IMR-90 (cell line): Measurements from ENCODE around the gene METTL23. TPM values are rescaled to one million over a fixed set of nuclear protein-coding genes. Genes with fewer than 3 reads are reported as not detected.

ENCODE experiments used
- ATAC-seq: fragments of 200-7000 bp; cut with Tn5 transposase; 2 replicates; pipeline ENCODE4 v1.9.1; 2020; ENCODE audit warnings: low read depth, mild to moderate bottlenecking, moderate library complexity
- BruUV-seq: library from RNA; stranded (reverse); fragments of 400-500 nt; replicated peaks from 2 replicates; lab custom pipeline; 2021; lab: Mats Ljungman, UMichigan
- CTCF ChIA-PET: fragments of 300-600 bp; formaldehyde crosslinking; extraction: SDS; loops from one replicate; lab custom pipeline; 2021; ENCODE audit warnings: antibody characterized with exemption; lab: Yijun Ruan, JAX
- POLR2A ChIA-PET: fragments of 300-600 bp; sonication (Branson Sonifier 250); formaldehyde crosslinking; loops from one replicate; lab custom pipeline; 2022; ENCODE audit warnings: antibody characterized with exemption; ENCODE audit not compliant: unreplicated experiment; lab: Charles Lee
- DNase-seq: peaks from one replicate; pipeline ENCODE4 v3.0.0; 2013
- H2AFZ ChIP-seq: replicated peaks from 2 replicates; pipeline ENCODE3; 2013; ENCODE audit warnings: low read length, mild to moderate bottlenecking; ENCODE audit not compliant: poor library complexity
- H2AK5ac ChIP-seq: 2 replicates; pipeline ENCODE4 v1.6.1; 2013; ENCODE audit warnings: low read depth, low read length, inconsistent platforms
- H2AK9ac ChIP-seq: replicated peaks from 2 replicates; pipeline ENCODE3; 2013; ENCODE audit warnings: mild to moderate bottlenecking, low read depth, low read length, moderate library complexity; ENCODE audit not compliant: poor library complexity
- H2BK120ac ChIP-seq: 2 replicates; pipeline ENCODE4 v1.6.1; 2013; ENCODE audit warnings: low read depth, low read length, inconsistent platforms
- H2BK15ac ChIP-seq: 3 replicates; pipeline ENCODE4 v1.6.1; 2013; ENCODE audit warnings: low read depth, low read length, inconsistent platforms
- H2BK20ac ChIP-seq: 2 replicates; pipeline ENCODE4 v1.6.1; 2013; ENCODE audit warnings: low read depth, mild to moderate bottlenecking, inconsistent platforms, low read length, moderate library complexity
- H2BK5ac ChIP-seq: 2 replicates; pipeline ENCODE4 v1.6.1; 2013; ENCODE audit warnings: mild to moderate bottlenecking, low read depth, low read length, inconsistent platforms; ENCODE audit not compliant: poor library complexity, severe bottlenecking
- H3K14ac ChIP-seq: replicated peaks from 2 replicates; pipeline ENCODE4 v1.6.1; 2013; ENCODE audit warnings: low read depth, low read length, inconsistent platforms
- H3K18ac ChIP-seq: 2 replicates; pipeline ENCODE4 v1.6.1; 2013; ENCODE audit warnings: low read depth, low read length, control low read depth
- H3K23ac ChIP-seq: 2 replicates; pipeline ENCODE4 v1.6.1; 2013; ENCODE audit warnings: low read depth, low read length, inconsistent platforms
- H3K27ac ChIP-seq: 2 replicates; pipeline ENCODE4 v1.5.1; 2013; ENCODE audit warnings: mild to moderate bottlenecking, control low read depth, low read length; ENCODE audit not compliant: insufficient read depth
- H3K27me3 ChIP-seq: 2 replicates; pipeline ENCODE4 v1.6.1; 2013; ENCODE audit warnings: low read length; ENCODE audit not compliant: control insufficient read depth, insufficient read depth
- H3K36me3 ChIP-seq: 2 replicates; pipeline ENCODE4 v1.6.1; 2013; ENCODE audit warnings: low read length, mixed read lengths; ENCODE audit not compliant: control insufficient read depth, insufficient read depth
- H3K4ac ChIP-seq: 2 replicates; pipeline ENCODE4 v1.6.1; 2013; ENCODE audit warnings: low read depth, low read length, inconsistent platforms
- H3K4me1 ChIP-seq: 2 replicates; pipeline ENCODE4 v1.6.1; 2013; ENCODE audit warnings: low read length, mixed read lengths; ENCODE audit not compliant: control insufficient read depth, insufficient read depth
- H3K4me2 ChIP-seq: 2 replicates; pipeline ENCODE4 v1.6.1; 2013; ENCODE audit warnings: low read depth, mild to moderate bottlenecking, control low read depth, low read length, moderate library complexity
- H3K4me3 ChIP-seq: 2 replicates; pipeline ENCODE4 v1.5.1; 2013; ENCODE audit warnings: low read depth, mild to moderate bottlenecking, control low read depth, low read length, moderate library complexity; ENCODE audit not compliant: insufficient read depth
- H3K56ac ChIP-seq: 2 replicates; pipeline ENCODE4 v1.6.1; 2013; ENCODE audit warnings: low read length, inconsistent platforms; ENCODE audit not compliant: insufficient read depth; ENCODE audit errors: extremely low read depth
- H3K79me1 ChIP-seq, 2 experiments: 2 replicates each; pipeline ENCODE4 v1.6.1; 2013; ENCODE audit warnings: low read length in 2 of 2, inconsistent platforms in 1 of 2, low read depth in 1 of 2
- H3K9ac ChIP-seq: 2 replicates; pipeline ENCODE4 v1.6.1; 2013; ENCODE audit warnings: low read depth, low read length, control low read depth
- H3K9me1 ChIP-seq: 2 replicates; pipeline ENCODE4 v1.6.1; 2013; ENCODE audit warnings: low read length, inconsistent platforms; ENCODE audit not compliant: insufficient read depth
- H3K9me3 ChIP-seq: 2 replicates; pipeline ENCODE4 v1.6.1; 2013; ENCODE audit warnings: low read length; ENCODE audit not compliant: control insufficient read depth, insufficient read depth
- H4K20me1 ChIP-seq: 2 replicates; pipeline ENCODE4 v1.6.1; 2013; ENCODE audit warnings: low read length, inconsistent platforms; ENCODE audit not compliant: insufficient read depth
- H4K5ac ChIP-seq: 2 replicates; pipeline ENCODE4 v1.6.1; 2013; ENCODE audit warnings: mild to moderate bottlenecking, low read depth, low read length, control low read depth
- H4K8ac ChIP-seq, 2 experiments: 2 replicates each; pipeline ENCODE4 v1.6.1; 2013; ENCODE audit warnings: low read depth in 2 of 2, low read length in 2 of 2, control low read depth in 1 of 2, inconsistent platforms in 1 of 2
- H4K91ac ChIP-seq: 2 replicates; pipeline ENCODE4 v1.6.1; 2013; ENCODE audit warnings: low read depth, low read length, inconsistent platforms; ENCODE audit not compliant: insufficient read depth
- MAFK ChIP-seq: IDR thresholded peaks from 2 replicates; pipeline ENCODE4 v1.6.1; 2012; ENCODE audit warnings: low read depth, low read length, improper control_type of control experiment
- POLR2A ChIP-seq: IDR thresholded peaks from 2 replicates; pipeline ENCODE4 v1.6.1; 2012; ENCODE audit warnings: mild to moderate bottlenecking, low read depth, low read length
- WGBS, 2 experiments: methylation state at CpG; one replicate each; pipeline versions ENCODE4 v1.1.5 to v1.1.7; 2013; ENCODE audit warnings: missing lambda C conversion rate in 2 of 2; ENCODE audit not compliant: insufficient read length in 1 of 2; ENCODE audit errors: extremely low coverage in 2 of 2; 5-methylcytosine and 5-hydroxymethylcytosine counted together
- dilution Hi-C: fragments of 300-500 bp; cut with HindIII; formaldehyde crosslinking; loops from one replicate; pipeline ENCODE4 v1.14.3; 2018; ENCODE audit warnings: low sequenced_read_pairs; ENCODE audit not compliant: unreplicated experiment
- in situ Hi-C: fragments of 300-500 bp; cut with MboI; formaldehyde crosslinking; loops from 3 replicates; pipeline ENCODE4 v1.14.3; 2019; ENCODE audit warnings: low sequenced_read_pairs, inconsistent platforms, mixed read lengths
- intact Hi-C: fragments of 100-400 bp; cut with micrococcal nuclease; formaldehyde crosslinking; loops from 2 replicates; pipeline ENCODE4 v1.10.0; 2022
- polyA plus RNA-seq, 3 experiments: library from polyadenylated mRNA; depleted of rRNA; stranded (reverse); fragments of >200 nt; gene quantifications; 2 replicates each; pipeline ENCODE4 v1.2.3, GENCODE V29; 2012; ENCODE audit warnings: low replicate concordance in 1 of 3
- total RNA-seq: library from RNA; depleted of rRNA; stranded (reverse); fragments of >200 nt; gene quantifications from 2 replicates; pipeline ENCODE4 v1.2.3, GENCODE V29; 2012

The METTL23 gene
- total and polyA plus RNA-seq, 2 of the 4 experiments (the other 2 are of a cell fraction): 18.8 to 32.1 TPM

GRCh38 chr17:76714336-76714735, 12.3 kb upstream of the METTL23 start:
- no peak overlapping the region; the same call in 1 of the 2 replicates for H2AK5ac ChIP-seq
- no peak overlapping the region for H2BK15ac ChIP-seq
- no peak overlapping the region for H3K56ac ChIP-seq
- in situ Hi-C loops: no loop called here
- POLR2A ChIA-PET: no interaction called here
- H4K8ac ChIP-seq: no peak overlapping the region
- no peak for DNase-seq
- H3K23ac ChIP-seq: no peak overlapping the region
- H4K20me1 ChIP-seq: peaks cover 45% of the 10 kb centered on the region
- H3K9ac ChIP-seq: no peak overlapping the region
- no peak overlapping the region for H3K18ac ChIP-seq
- no peak overlapping the region for H2BK5ac ChIP-seq
- no peaks in the 10 kb centered on the region for H3K9me3 ChIP-seq
- H4K5ac ChIP-seq: no peak overlapping the region
- H3K9me1 ChIP-seq: peaks cover 7% of the 10 kb centered on the region
- intact Hi-C loops: loop anchor here (2.0 kb wide), 1 partner anchor 192 kb away; no protein-coding TSS in a partner anchor
- no peak overlapping the region for H3K4ac ChIP-seq
- ATAC-seq: no peak
- peaks cover 33 to 77% of the 10 kb centered on the region in 2 experiments for H3K79me1 ChIP-seq
- H2AK9ac ChIP-seq: no peak overlapping the region
- no peak overlapping the region for H3K4me2 ChIP-seq
- 0 out of 2 replicates have a peak overlapping the region, but pooled peaks have one; percentile 13 for H2BK20ac ChIP-seq
- WGBS, 2 experiments: no CpG with 5 or more reads among the region's 5 CpGs
- no peak for TF ChIP-seq MAFK
- peak; percentile 41; the same call in 1 of the 2 replicates for TF ChIP-seq POLR2A
- no peak overlapping the region for H3K14ac ChIP-seq
- no peak overlapping the region for H3K27ac ChIP-seq
- no peaks in the 10 kb centered on the region for H3K27me3 ChIP-seq
- H3K4me1 ChIP-seq: peaks cover 18% of the 10 kb centered on the region
- dilution Hi-C loops: no loop called here
- H3K36me3 ChIP-seq: peaks cover 28% of the 10 kb centered on the region
- no peak overlapping the region for H2BK120ac ChIP-seq
- no peak overlapping the region for H2AFZ ChIP-seq
- no TSS peak for BruUV-seq
- CTCF ChIA-PET: interaction anchor here (0.5 to 1.4 kb wide), 7 partner anchors 17 to 362 kb away, joined by 3 to 5 read pairs (median 3); no protein-coding TSS in a partner anchor
- no peak overlapping the region; the same call in 1 of the 2 replicates for H4K91ac ChIP-seq
- no peak overlapping the region for H3K4me3 ChIP-seq
